Raji (cell line): ENCODE results near the gene RPA3.

Experiments used
- POLR2A ChIP-seq: IDR thresholded peaks from 2 replicates; pipeline ENCODE4 v1.6.1; 2011; ENCODE audit warnings: low read depth, low read length, control low read depth; ENCODE audit not compliant: insufficient read depth

RPA3 gene

GRCh38 chr7:7718492-7718891, at the start of gene RPA3:
TSS of gene RPA3 (minus strand) at chr7:7718607. CDS start at chr7:7640418, 78,189 bp downstream.
- TF ChIP-seq POLR2A = no peak

- TF ChIP-seq POLR2A = no peak
Measured at GRCh38 chr7:7766671-7767070, 48.3 kb upstream of the RPA3 start.

- TF ChIP-seq POLR2A = no peak
Measured at GRCh38 chr7:7765422-7765821, 47.0 kb upstream of the RPA3 start.

GRCh38 chr7:7764520-7765396, 46.4 kb upstream of the RPA3 start:
- TF ChIP-seq POLR2A = no peak

GRCh38 chr7:7761974-7762779, 43.8 kb upstream of the RPA3 start:
- TF ChIP-seq POLR2A = no peak

- TF ChIP-seq POLR2A = no peak
Measured at GRCh38 chr7:7761340-7761973, 43.0 kb upstream of the RPA3 start.

GRCh38 chr7:7757576-7757975, 39.2 kb upstream of the RPA3 start:
- TF ChIP-seq POLR2A = no peak

- TF ChIP-seq POLR2A = no peak
Measured at GRCh38 chr7:7756577-7756976, 38.2 kb upstream of the RPA3 start.

- TF ChIP-seq POLR2A = no peak
Measured at GRCh38 chr7:7751243-7752092, 33.1 kb upstream of the RPA3 start.

- TF ChIP-seq POLR2A = no peak
Measured at GRCh38 chr7:7750571-7751242, 32.3 kb upstream of the RPA3 start.

- no peak for TF ChIP-seq POLR2A
Measured at GRCh38 chr7:7746458-7746857, 28.1 kb upstream of the RPA3 start.

- TF ChIP-seq POLR2A = no peak
Measured at GRCh38 chr7:7745966-7746365, 27.6 kb upstream of the RPA3 start.

GRCh38 chr7:7745258-7745657, 26.9 kb upstream of the RPA3 start:
- no peak for TF ChIP-seq POLR2A

- no peak for TF ChIP-seq POLR2A
Measured at GRCh38 chr7:7742223-7742622, 23.8 kb upstream of the RPA3 start.
